Right atrium auricular region (tissue), 2 donors: ENCODE measurements around the gene VILL. TPM values are rescaled to one million over a fixed set of nuclear protein-coding genes. Genes with fewer than 3 reads are reported as not detected.

Source experiments
- DNase-seq: peaks from one replicate; pipeline ENCODE4 v3.0.0-alpha.2; 2019; ENCODE audit warnings: low spot score
- H3K27ac ChIP-seq, 2 donors: fragments of 200-600 bp; sonication (generic); 1 replicate in 1 of 2; 2 replicates in 1 of 2; pipeline ENCODE4 v1.5.1; 2016 to 2019
- H3K27me3 ChIP-seq, 2 donors: fragments of 200-600 bp; sonication (generic); one replicate each; pipeline versions ENCODE4 v1.5.1 to v1.6.0; 2017 to 2019
- H3K36me3 ChIP-seq: fragments of 200-600 bp; sonication (generic); one replicate; pipeline ENCODE4 v1.5.1; 2016
- H3K4me1 ChIP-seq, 2 donors: fragments of 200-600 bp; sonication (generic); one replicate each; pipeline versions ENCODE4 v1.5.1 to v1.6.0; 2017 to 2019
- H3K4me3 ChIP-seq, 2 donors: fragments of 200-600 bp; sonication (generic); 1 replicate in 1 of 2; 2 replicates in 1 of 2; pipeline ENCODE4 v1.5.1; 2017 to 2019; ENCODE audit warnings: mild to moderate bottlenecking in 1 of 2, moderate library complexity in 1 of 2
- H3K9me3 ChIP-seq, 2 donors: fragments of 200-600 bp; sonication (generic); one replicate each; pipeline ENCODE4 v1.5.1; 2019
- CTCF ChIP-seq, 2 donors: fragments of 200-600 bp; sonication (generic); IDR thresholded peaks; one replicate each; pipeline ENCODE4 v1.5.1; 2019; ENCODE audit warnings: antibody characterized with exemption in 2 of 2
- total RNA-seq, 2 donors: library from RNA; depleted of rRNA; stranded (reverse); fragments of >200 nt; gene quantifications; one replicate each; pipeline ENCODE4 v1.1.0, GENCODE V29; 2016

VILL gene
- total RNA-seq, 2 donors from 2014 or later: 4.2 to 12.2 TPM

- TF ChIP-seq CTCF (IDR thresholded peaks at IDR 0.05): no peak
- H3K27ac ChIP-seq: no peak overlapping the region
- no peak for DNase-seq
- H3K27me3 ChIP-seq: no peaks in the 10 kb centered on the region
- no peaks in the 10 kb centered on the region for H3K4me1 ChIP-seq
- H3K9me3 ChIP-seq: no peaks in the 10 kb centered on the region
- no peak overlapping the region for H3K4me3 ChIP-seq
- peaks cover 54% of the 10 kb centered on the region for H3K36me3 ChIP-seq
These were observed 24.9 kb downstream of the VILL start for GRCh38 chr3:38015485-38015884.

- H3K9me3 ChIP-seq: no peaks in the 10 kb centered on the region
- no peaks in the 10 kb centered on the region for H3K4me1 ChIP-seq
- no peak for DNase-seq
- no peak for TF ChIP-seq CTCF (IDR thresholded peaks at IDR 0.05)
- no peak overlapping the region for H3K4me3 ChIP-seq
- H3K27ac ChIP-seq: no peak overlapping the region
- no peaks in the 10 kb centered on the region for H3K27me3 ChIP-seq
- peaks cover 49% of the 10 kb centered on the region for H3K36me3 ChIP-seq
These were observed 25.4 kb downstream of the VILL start for GRCh38 chr3:38015984-38016383.

- Histone ChIP-seq H3K27ac (no peak overlapping the region), H3K36me3 (peaks cover 45% of the 10 kb centered on the region), H3K4me1 (no peaks in the 10 kb centered on the region), H3K9me3 (no peaks in the 10 kb centered on the region), H3K27me3 (no peaks in the 10 kb centered on the region), H3K4me3 (no peak overlapping the region)
- no peak for DNase-seq
- TF ChIP-seq CTCF (IDR thresholded peaks at IDR 0.05): no peak
These were observed 25.8 kb downstream of the VILL start for GRCh38 chr3:38016410-38016809.

- H3K27me3 ChIP-seq: no peaks in the 10 kb centered on the region
- no peak overlapping the region for H3K27ac ChIP-seq
- no peaks in the 10 kb centered on the region for H3K9me3 ChIP-seq
- H3K36me3 ChIP-seq: peaks cover 44% of the 10 kb centered on the region
- H3K4me1 ChIP-seq: no peaks in the 10 kb centered on the region
- no peak for TF ChIP-seq CTCF (IDR thresholded peaks at IDR 0.05)
- no peak for DNase-seq
- no peak overlapping the region for H3K4me3 ChIP-seq
These were observed 26.4 kb downstream of the VILL start for GRCh38 chr3:38016847-38017444.

GRCh38 chr3:38017445-38018295 is 27.1 kb downstream of the VILL start:
- Histone ChIP-seq H3K36me3 (peaks cover 44% of the 10 kb centered on the region), H3K27me3 (no peaks in the 10 kb centered on the region), H3K27ac (no peak overlapping the region), H3K9me3 (no peaks in the 10 kb centered on the region), H3K4me1 (peaks cover 0 to under 1% of the 10 kb centered on the region in 2 donors), H3K4me3 (no peak overlapping the region)
- no peak for TF ChIP-seq CTCF (IDR thresholded peaks at IDR 0.05)
- DNase-seq: no peak
